Endometrial microvascular endothelial cells (primary cell): ENCODE results near the gene ROM1. TPM values are rescaled to one million over a fixed set of nuclear protein-coding genes. Genes with fewer than 3 reads are reported as not detected.
"Not testable (repeated sequence)": the region's sequence is repeated elsewhere in the genome, so short reads cannot be mapped to it uniquely, and the experiment has no call there.

ENCODE experiments used
- in situ Hi-C: cut with HindIII; loops from 2 replicates; pipeline ENCODE4 v1.10.0; 2017; ENCODE audit warnings: low sequenced_read_pairs, low pct_unique_long_range_greater_than_20kb; ENCODE audit errors: inconsistent ontology term
- total RNA-seq: library from RNA; depleted of rRNA; stranded (reverse); fragments of >200 nt; gene quantifications from one replicate; pipeline ENCODE4 v1.2.3, GENCODE V29; 2015; ENCODE audit errors: inconsistent ontology term

ROM1 gene
- total RNA-seq, 1 donor from 2014 or later, result 8.0 TPM

DNA sequence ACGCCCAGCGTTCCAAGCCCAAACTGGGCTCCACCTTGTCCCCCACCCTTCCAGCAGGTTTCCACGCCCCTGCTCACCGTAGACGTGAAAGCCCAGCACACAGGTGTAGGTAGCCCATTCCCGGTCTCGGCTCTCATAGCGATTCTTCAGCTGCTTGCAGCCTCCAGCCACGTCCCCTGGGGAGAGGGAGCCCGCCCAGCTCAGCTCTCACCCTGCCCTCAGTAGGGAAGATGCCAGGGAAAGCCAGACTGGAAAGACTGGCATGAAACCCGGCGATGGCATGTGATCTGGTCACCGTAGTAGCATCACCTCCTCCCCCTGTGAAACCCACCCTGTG lies 10.0 kb upstream of the ROM1 start:
- in situ Hi-C loops, result no loop called here

GRCh38 chr11:62603776-62604299 lies 9.2 kb upstream of the ROM1 start:
- in situ Hi-C loops, result no loop called here

DNA sequence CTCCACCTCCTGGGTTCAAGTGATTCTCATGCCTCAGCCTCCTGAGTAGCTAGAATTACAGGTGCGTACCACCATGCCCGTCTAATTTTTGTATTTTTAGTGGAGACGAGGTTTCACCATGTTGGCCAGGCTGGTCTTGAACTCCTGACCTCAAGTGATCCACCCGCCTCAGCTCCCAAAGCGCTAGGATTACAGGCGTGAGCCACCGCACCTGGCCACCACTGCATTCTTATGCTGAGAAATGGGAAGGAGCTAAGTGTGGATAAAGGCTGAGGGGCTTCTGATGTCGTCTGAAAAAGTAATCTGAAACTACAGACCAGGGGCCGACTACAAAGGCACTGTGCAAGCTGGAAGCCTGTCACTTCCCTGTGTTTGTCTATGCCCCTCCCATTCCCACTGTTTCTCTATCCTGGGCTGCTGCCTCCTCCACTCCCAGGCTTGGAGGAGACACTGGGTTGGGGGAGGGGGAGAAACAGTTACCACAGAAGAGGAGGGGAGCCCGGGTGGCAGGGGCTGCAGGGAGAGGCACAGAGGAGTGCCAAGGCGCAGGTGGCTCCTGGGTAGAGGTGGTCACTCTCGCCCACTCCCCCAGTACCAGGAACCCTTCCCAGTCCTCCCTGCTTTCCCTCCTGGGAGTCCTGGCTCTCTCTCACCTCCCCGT lies 8.5 kb upstream of the ROM1 start:
- in situ Hi-C loops, result no loop called here

- in situ Hi-C loops, result no loop called here
Measured at GRCh38 chr11:62605467-62605866, 7.6 kb upstream of the ROM1 start.

GRCh38 chr11:62605902-62606301 lies 7.2 kb upstream of the ROM1 start:
- in situ Hi-C loops, result no loop called here

GRCh38 chr11:62607714-62608113 lies 5.3 kb upstream of the ROM1 start:
- in situ Hi-C loops, result no loop called here

GRCh38 chr11:62608776-62609175 lies 4.3 kb upstream of the ROM1 start:
- in situ Hi-C loops, result no loop called here

DNA sequence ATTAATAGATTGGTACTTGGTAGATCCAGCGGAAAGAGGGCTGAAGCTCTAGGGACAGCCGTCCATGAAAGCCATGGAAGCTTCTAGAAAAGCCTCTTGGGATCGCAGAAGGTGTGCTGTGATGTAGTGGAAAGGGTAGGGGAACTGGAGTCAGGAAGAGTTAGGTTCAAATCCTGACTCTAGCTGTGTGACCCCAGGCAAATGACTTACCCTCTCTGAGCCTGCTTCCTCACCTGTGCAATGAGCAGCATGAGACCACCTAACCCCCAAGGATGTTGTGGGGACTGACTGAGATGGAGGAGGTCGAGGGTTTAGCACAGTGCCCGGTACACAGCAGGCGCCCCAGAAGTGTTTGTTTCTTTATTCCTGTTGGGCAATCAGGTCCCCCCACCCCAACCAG lies 2.7 kb upstream of the ROM1 start:
- in situ Hi-C loops, result no loop called here

DNA sequence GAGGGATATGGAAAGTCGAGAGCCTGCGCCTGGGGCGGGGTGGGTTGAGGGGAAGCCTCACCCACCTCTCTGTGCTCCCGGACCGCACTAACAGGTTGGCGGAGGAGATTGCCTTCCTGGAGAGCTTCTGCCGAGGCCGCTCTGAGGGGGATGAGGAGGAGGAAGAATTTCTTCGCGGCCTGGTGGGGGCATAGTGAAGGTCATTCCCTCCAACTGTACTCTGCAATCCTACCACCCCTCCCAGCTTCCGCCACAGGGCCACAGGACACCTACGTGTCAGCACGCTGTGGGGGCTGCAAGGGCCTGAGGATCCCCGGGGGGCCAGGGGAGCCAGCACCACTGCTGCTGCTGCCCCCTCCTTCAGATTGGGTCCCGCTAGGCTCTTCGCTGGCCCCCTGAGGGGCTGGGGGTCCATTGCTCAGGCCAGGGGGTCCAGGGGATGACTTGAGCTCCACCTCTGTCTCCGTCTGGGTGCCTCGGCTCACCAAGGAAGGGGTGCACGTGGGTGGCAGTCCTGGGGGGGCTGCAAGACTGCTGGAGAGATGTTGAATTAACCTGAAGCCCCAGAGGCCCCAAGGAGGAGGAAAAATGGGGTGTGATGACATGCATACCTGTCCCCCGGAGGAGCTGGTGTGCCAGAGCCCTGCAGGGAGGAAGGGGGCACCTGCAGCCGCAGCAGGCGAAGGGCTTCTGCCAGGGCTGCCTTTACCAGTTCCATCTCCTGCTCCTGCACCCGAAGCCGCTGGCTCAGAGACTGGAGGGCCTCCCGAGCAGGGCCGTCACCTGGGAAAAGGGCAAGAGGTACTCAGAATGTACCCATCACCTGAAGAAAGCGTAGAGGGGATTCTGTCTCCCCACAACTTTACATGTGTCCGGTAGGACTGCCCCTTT lies 2.0 kb upstream of the ROM1 start:
- in situ Hi-C loops, result no loop called here

- in situ Hi-C loops, result no loop called here
Measured at GRCh38 chr11:62611705-62612365, 1.2 kb upstream of the ROM1 start.

GRCh38 chr11:62613291-62613778 lies 278 bp downstream of the ROM1 start:
- in situ Hi-C loops, result no loop called here

DNA sequence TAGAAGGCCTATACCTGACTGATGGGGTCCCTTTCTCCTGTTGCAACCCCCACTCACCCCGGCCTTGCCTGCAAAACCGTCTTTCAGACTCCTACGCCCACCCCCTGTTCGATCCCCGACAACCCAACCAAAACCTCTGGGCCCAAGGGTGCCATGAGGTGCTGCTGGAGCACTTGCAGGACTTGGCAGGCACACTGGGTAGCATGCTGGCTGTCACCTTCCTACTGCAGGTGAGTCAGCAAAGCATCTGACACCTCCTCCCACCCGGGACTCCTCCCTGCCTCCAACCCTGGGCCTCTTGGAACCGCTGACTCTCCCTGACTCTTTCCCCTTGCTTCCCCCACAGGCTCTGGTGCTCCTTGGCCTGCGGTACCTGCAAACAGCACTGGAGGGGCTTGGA lies 1.2 kb downstream of the ROM1 start:
- in situ Hi-C loops, result no loop called here

- in situ Hi-C loops, result no loop called here
Measured at GRCh38 chr11:62615521-62615920, 2.5 kb downstream of the ROM1 start.

DNA sequence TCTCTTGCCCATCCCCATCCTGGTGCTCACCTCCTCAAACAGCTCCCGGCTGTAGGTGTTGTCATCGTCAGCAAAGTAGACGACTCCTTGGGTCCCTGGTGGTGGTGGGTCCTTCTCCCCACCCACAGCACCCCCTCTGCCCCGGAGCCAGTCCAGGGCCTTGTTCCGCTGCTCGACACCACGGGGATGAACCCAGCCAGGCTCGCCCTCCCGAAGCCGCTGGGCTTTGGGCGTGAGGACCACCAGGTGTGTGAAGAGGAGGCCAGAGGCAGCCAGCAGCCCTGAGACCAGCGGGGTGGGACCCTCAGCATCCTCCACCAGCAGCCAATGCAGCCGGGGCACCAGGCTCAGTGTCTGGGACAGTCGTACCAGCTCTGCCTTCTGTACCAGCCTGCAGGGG lies 3.9 kb downstream of the ROM1 start:
- in situ Hi-C loops, result not testable (repeated sequence)

GRCh38 chr11:62621027-62621566 lies 8.0 kb downstream of the ROM1 start:
- in situ Hi-C loops, result no loop called here

DNA sequence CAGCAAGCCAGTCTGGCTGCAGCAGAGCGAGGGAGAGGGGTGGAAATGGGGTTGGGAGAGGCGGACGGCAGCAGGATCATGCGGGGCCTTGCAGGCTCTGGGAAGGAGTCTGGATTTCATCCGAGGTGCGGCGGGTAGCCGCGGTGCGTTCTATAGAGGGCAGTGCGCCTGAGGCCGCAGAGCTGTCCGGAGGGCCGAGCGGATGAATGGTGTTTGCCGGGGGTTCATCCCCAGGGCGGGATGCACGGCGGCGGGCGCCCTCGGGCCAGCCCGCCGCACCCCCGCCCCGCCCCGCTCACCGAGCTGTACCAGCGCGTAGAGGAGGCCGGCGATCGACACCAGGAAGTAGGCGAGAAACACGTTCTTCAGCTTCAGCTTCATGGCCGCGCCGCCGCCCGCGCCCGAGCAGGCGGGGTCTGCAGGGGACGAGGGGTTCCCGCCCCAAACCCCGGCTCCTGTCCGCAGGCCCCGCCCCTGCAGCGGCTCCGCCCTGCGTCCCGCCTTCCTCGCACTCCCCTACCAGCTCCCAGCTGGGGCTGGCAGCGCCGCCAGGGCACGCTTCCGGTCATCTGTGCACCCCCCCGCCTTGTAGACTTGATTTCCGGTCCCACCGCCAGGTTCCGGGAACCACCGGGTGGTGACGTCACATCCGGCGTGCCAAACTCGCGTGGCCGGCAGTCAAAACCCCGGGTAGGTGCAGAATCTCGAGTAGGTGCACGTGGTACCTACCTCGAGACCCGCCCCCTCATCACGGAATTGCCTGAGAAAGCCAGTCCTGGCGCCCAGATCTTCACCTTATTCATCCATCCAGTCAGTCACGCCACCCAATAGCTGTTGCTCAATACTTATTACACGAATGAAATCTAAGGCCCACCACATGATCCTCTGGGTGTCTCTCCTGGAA lies 8.8 kb downstream of the ROM1 start, which contains the start of gene B3GAT3:
B3GAT3 (minus strand) TSS at position 420 of the 904 bp plus-strand sequence; CDS start at position 381, 39 bp downstream.
- in situ Hi-C loops, result no loop called here

- in situ Hi-C loops, result no loop called here
Measured at GRCh38 chr11:62622476-62623089, 9.5 kb downstream of the ROM1 start.

GRCh38 chr11:62627713-62628112 lies 14.7 kb downstream of the ROM1 start:
- in situ Hi-C loops, result no loop called here
